Stimulated activated CD4-positive, alpha-beta T cell treated with anti-CD3 and anti-CD28 coated beads, Interleukin-4, amount 100 ng/mL, for 1 hour (primary cell): ENCODE data around the gene TCN2.
"Not testable (repeated sequence)": the region's sequence is repeated elsewhere in the genome, so short reads cannot be mapped to it uniquely, and the experiment has no call there.

Source experiments
- DNase-seq: peaks from one replicate; pipeline ENCODE4 v3.0.0-alpha.2; 2020

Gene TCN2

GRCh38 chr22:30606455-30607299, at the start of gene TCN2:
TCN2 (plus strand) TSS chr22:30607174; CDS start chr22:30607332, 158 bp downstream.
- peak; percentile 28 for DNase-seq

GRCh38 chr22:30557243-30557642, 49.7 kb upstream of the TCN2 start:
- no peak for DNase-seq

- DNase-seq: no peak
Observed at GRCh38 chr22:30559889-30560288, 47.1 kb upstream of the TCN2 start.

- DNase-seq: not testable (repeated sequence)
Observed at GRCh38 chr22:30560643-30561202, 46.3 kb upstream of the TCN2 start.

GRCh38 chr22:30561402-30562189, 45.4 kb upstream of the TCN2 start:
- DNase-seq: no peak

GRCh38 chr22:30562366-30562765, 44.6 kb upstream of the TCN2 start:
- no peak for DNase-seq

- no peak for DNase-seq
Observed at GRCh38 chr22:30564045-30564760, 42.8 kb upstream of the TCN2 start.

GRCh38 chr22:30564761-30565119, 42.2 kb upstream of the TCN2 start:
- no peak for DNase-seq

GRCh38 chr22:30565341-30565740, 41.6 kb upstream of the TCN2 start:
- DNase-seq: no peak

GRCh38 chr22:30566125-30566524, 40.8 kb upstream of the TCN2 start:
- DNase-seq: no peak

GRCh38 chr22:30567277-30567676, 39.7 kb upstream of the TCN2 start:
- DNase-seq: not testable (repeated sequence)

GRCh38 chr22:30568137-30568805, 38.7 kb upstream of the TCN2 start:
- no peak for DNase-seq

GRCh38 chr22:30569674-30570202, 37.2 kb upstream of the TCN2 start:
- DNase-seq: no peak

- DNase-seq: no peak
Observed at GRCh38 chr22:30572210-30572609, 34.8 kb upstream of the TCN2 start.

- DNase-seq: no peak
Observed at GRCh38 chr22:30572840-30573593, 34.0 kb upstream of the TCN2 start.

GRCh38 chr22:30573594-30574094, 33.3 kb upstream of the TCN2 start:
- DNase-seq: no peak

GRCh38 chr22:30574095-30574981, 32.6 kb upstream of the TCN2 start, which contains the start of gene GAL3ST1:
GAL3ST1 (minus strand) TSS chr22:30574665; CDS start chr22:30557392, 17,273 bp downstream.
- DNase-seq: no peak

GRCh38 chr22:30574997-30575671, 31.8 kb upstream of the TCN2 start:
- DNase-seq: no peak

GRCh38 chr22:30575859-30576258, 31.1 kb upstream of the TCN2 start:
- DNase-seq: no peak
